ENCODE measurements around the gene FYCO1.

FYCO1 gene

GRCh38 chr3:45922950-45923590, 72.6 kb downstream of the FYCO1 start:
- no peak for TF ChIP-seq TCF12 (IDR thresholded peaks at IDR 0.05; ENCODE audit: low read depth)
- TF ChIP-seq RAD21 (IDR thresholded peaks at IDR 0.05; ENCODE audit: low read depth) = no peak
- no peak for TF ChIP-seq FOXM1 (IDR thresholded peaks at IDR 0.05; ENCODE audit: borderline replicate concordance, low read depth)
- no peak for TF ChIP-seq USF1 (IDR thresholded peaks at IDR 0.05)
- TF ChIP-seq REST (IDR thresholded peaks at IDR 0.05; ENCODE audit: low read depth) = no peak
- TF ChIP-seq NFIC (IDR thresholded peaks at IDR 0.05) = no peak
- no peak for TF ChIP-seq CREB1 (IDR thresholded peaks at IDR 0.05; ENCODE audit: low read depth)
- TF ChIP-seq TEAD4 (IDR thresholded peaks at IDR 0.05) = no peak
- no peak for TF ChIP-seq MAX (IDR thresholded peaks at IDR 0.05)
- no peak for TF ChIP-seq ZBTB7A (IDR thresholded peaks at IDR 0.05; ENCODE audit: low read depth)
- no peak for TF ChIP-seq TAF1 (IDR thresholded peaks at IDR 0.05; ENCODE audit: low read depth)
- TF ChIP-seq EGR1 (IDR thresholded peaks at IDR 0.05) = no peak
- TF ChIP-seq EP300 (IDR thresholded peaks at IDR 0.05; ENCODE audit: borderline replicate concordance) = no peak
- no peak for TF ChIP-seq CEBPB (IDR thresholded peaks at IDR 0.05)

GRCh38 chr3:45922039-45922326, 73.6 kb downstream of the FYCO1 start:
- no peak for TF ChIP-seq EGR1 (IDR thresholded peaks at IDR 0.05)
- TF ChIP-seq ZBTB7A (IDR thresholded peaks at IDR 0.05; ENCODE audit: low read depth) = no peak
- no peak for TF ChIP-seq CEBPB (IDR thresholded peaks at IDR 0.05)
- no peak for TF ChIP-seq NFIC (IDR thresholded peaks at IDR 0.05)
- no peak for TF ChIP-seq YY1 (IDR thresholded peaks at IDR 0.05; ENCODE audit: low read depth)

- TF ChIP-seq YY1 (IDR thresholded peaks at IDR 0.05; ENCODE audit: low read depth) = no peak
- no peak for TF ChIP-seq CEBPB (IDR thresholded peaks at IDR 0.05)
- TF ChIP-seq USF1 (IDR thresholded peaks at IDR 0.05) = no peak
- TF ChIP-seq EGR1 (IDR thresholded peaks at IDR 0.05) = no peak
- no peak for TF ChIP-seq CREB1 (IDR thresholded peaks at IDR 0.05; ENCODE audit: low read depth)
- no peak for TF ChIP-seq TAF1 (IDR thresholded peaks at IDR 0.05; ENCODE audit: low read depth)
- no peak for TF ChIP-seq TCF12 (IDR thresholded peaks at IDR 0.05; ENCODE audit: low read depth)
- no peak for TF ChIP-seq REST (IDR thresholded peaks at IDR 0.05; ENCODE audit: low read depth)
- TF ChIP-seq EP300 (IDR thresholded peaks at IDR 0.05; ENCODE audit: borderline replicate concordance) = no peak
- no peak for TF ChIP-seq RAD21 (IDR thresholded peaks at IDR 0.05; ENCODE audit: low read depth)
- TF ChIP-seq FOXM1 (IDR thresholded peaks at IDR 0.05; ENCODE audit: borderline replicate concordance, low read depth) = no peak
- TF ChIP-seq MAX (IDR thresholded peaks at IDR 0.05) = no peak
- TF ChIP-seq ZBTB7A (IDR thresholded peaks at IDR 0.05; ENCODE audit: low read depth) = no peak
- TF ChIP-seq NFIC (IDR thresholded peaks at IDR 0.05) = no peak
- no peak for TF ChIP-seq TEAD4 (IDR thresholded peaks at IDR 0.05)
These were observed 74.2 kb downstream of the FYCO1 start for GRCh38 chr3:45921158-45922038.

- no peak for TF ChIP-seq YY1 (IDR thresholded peaks at IDR 0.05; ENCODE audit: low read depth)
- no peak for TF ChIP-seq ZBTB7A (IDR thresholded peaks at IDR 0.05; ENCODE audit: low read depth)
- TF ChIP-seq TCF12 (IDR thresholded peaks at IDR 0.05; ENCODE audit: low read depth) = no peak
- no peak for TF ChIP-seq EGR1 (IDR thresholded peaks at IDR 0.05)
- no peak for TF ChIP-seq FOXM1 (IDR thresholded peaks at IDR 0.05; ENCODE audit: borderline replicate concordance, low read depth)
- no peak for TF ChIP-seq RAD21 (IDR thresholded peaks at IDR 0.05; ENCODE audit: low read depth)
- TF ChIP-seq NFIC (IDR thresholded peaks at IDR 0.05) = no peak
- TF ChIP-seq TEAD4 (IDR thresholded peaks at IDR 0.05) = no peak
- TF ChIP-seq CREB1 (IDR thresholded peaks at IDR 0.05; ENCODE audit: low read depth) = no peak
- no peak for TF ChIP-seq USF1 (IDR thresholded peaks at IDR 0.05)
- no peak for TF ChIP-seq REST (IDR thresholded peaks at IDR 0.05; ENCODE audit: low read depth)
- no peak for TF ChIP-seq CEBPB (IDR thresholded peaks at IDR 0.05)
- no peak for TF ChIP-seq MAX (IDR thresholded peaks at IDR 0.05)
- no peak for TF ChIP-seq EP300 (IDR thresholded peaks at IDR 0.05; ENCODE audit: borderline replicate concordance)
- TF ChIP-seq TAF1 (IDR thresholded peaks at IDR 0.05; ENCODE audit: low read depth) = no peak
These were observed 78.3 kb downstream of the FYCO1 start for GRCh38 chr3:45917146-45917898.
